Caco-2 (cell line): ENCODE results near the gene KLHL8. TPM values are rescaled to one million over a fixed set of nuclear protein-coding genes. Genes with fewer than 3 reads are reported as not detected.
A peak's percentile ranks its signal among the peaks of the same experiment; 100 is the strongest.

Experiments used
- BruUV-seq: library from RNA; stranded (reverse); fragments of 400-500 nt; replicated peaks from 2 replicates; lab custom pipeline; 2021; lab: Mats Ljungman, UMichigan
- CTCF ChIA-PET: fragments of 300-600 bp; sonication (Branson Sonifier 250); formaldehyde crosslinking; loops from one replicate; lab custom pipeline; 2022; ENCODE audit warnings: antibody characterized with exemption; lab: Charles Lee
- POLR2A ChIA-PET: fragments of 300-600 bp; sonication (Branson Sonifier 250); formaldehyde crosslinking; loops from one replicate; lab custom pipeline; 2022; ENCODE audit warnings: antibody characterized with exemption; lab: Charles Lee
- DNase-seq, 2 experiments: peaks; one replicate each; pipeline versions ENCODE4 v3.0.0 to v3.0.0-alpha.2; 2020 to 2022
- H3K27me3 ChIP-seq: replicated peaks from 2 replicates; pipeline ENCODE4 v1.6.0; 2011; ENCODE audit warnings: low read length; ENCODE audit not compliant: control insufficient read depth, insufficient read depth
- H3K36me3 ChIP-seq: 2 replicates; pipeline ENCODE4 v1.5.1; 2011; ENCODE audit warnings: low read length; ENCODE audit not compliant: control insufficient read depth, insufficient read depth
- H3K4me1 ChIP-seq: fragments of 250-450 bp; sonication (Bioruptor Pico); 2 replicates; pipeline ENCODE4 v1.5.1; 2020; ENCODE audit warnings: mild to moderate bottlenecking
- H3K4me3 ChIP-seq: 2 replicates; pipeline ENCODE4 v1.5.1; 2011; ENCODE audit warnings: low read depth, mild to moderate bottlenecking, control low read depth, low read length
- H3K9me3 ChIP-seq: fragments of 250-450 bp; sonication (Bioruptor Pico); 2 replicates; pipeline ENCODE4 v1.5.1; 2020; ENCODE audit warnings: mild to moderate bottlenecking, moderate library complexity
- H3K27ac Mint-ChIP-seq: one replicate; pipeline ENCODE4 v1.8.0; 2022; ENCODE audit warnings: mixed read lengths; ENCODE audit not compliant: unreplicated experiment
- H3K27me3 Mint-ChIP-seq: one replicate; pipeline ENCODE4 v1.8.0; 2022; ENCODE audit warnings: mixed read lengths; ENCODE audit not compliant: insufficient read depth, unreplicated experiment
- H3K36me3 Mint-ChIP-seq: one replicate; pipeline ENCODE4 v1.8.0; 2022; ENCODE audit warnings: mild to moderate bottlenecking, mixed read lengths; ENCODE audit not compliant: insufficient read depth, unreplicated experiment
- H3K4me1 Mint-ChIP-seq: one replicate; pipeline ENCODE4 v1.8.0; 2022; ENCODE audit warnings: low read depth, mixed read lengths; ENCODE audit not compliant: unreplicated experiment
- H3K4me3 Mint-ChIP-seq: one replicate; pipeline ENCODE4 v1.8.0; 2022; ENCODE audit warnings: mild to moderate bottlenecking, moderate library complexity, mixed read lengths; ENCODE audit not compliant: unreplicated experiment
- H3K9me3 Mint-ChIP-seq: one replicate; pipeline ENCODE4 v1.8.0; 2022; ENCODE audit warnings: mixed read lengths; ENCODE audit not compliant: unreplicated experiment
- CTCF ChIP-seq, 2 experiments: fragments of 200-600 bp in 1 of 2; IDR thresholded peaks; 1 replicate in 1 of 2; 2 replicates in 1 of 2; pipeline versions ENCODE4 v1.5.1 to v1.8.0; 2011 to 2022; ENCODE audit warnings: antibody characterized with exemption in 1 of 2, control low read depth in 1 of 2, inconsistent platforms in 1 of 2, low read depth in 1 of 2, low read length in 1 of 2, mild to moderate bottlenecking in 1 of 2, moderate library complexity in 1 of 2; ENCODE audit not compliant: insufficient read depth in 1 of 2, severe bottlenecking in 1 of 2, unreplicated experiment in 1 of 2
- intact Hi-C: fragments of 100-400 bp; cut with micrococcal nuclease; formaldehyde crosslinking; loops from one replicate; pipeline ENCODE4 v1.10.0; 2022; ENCODE audit not compliant: unreplicated experiment
- total RNA-seq: library from RNA; stranded (reverse); gene quantifications from 2 replicates; pipeline ENCODE4 v1.2.3, GENCODE V29; 2022

Gene KLHL8
- total RNA-seq, 1 experiment from 2014 or later = 27.7 TPM

GRCh38 chr4:87122252-87122651 is 98.2 kb downstream of the KLHL8 start:
- Histone ChIP-seq H3K9me3 (no peaks in the 10 kb centered on the region), H3K4me1 (peaks cover 46% of the 10 kb centered on the region), H3K27me3 (no peaks in the 10 kb centered on the region), H3K4me3 (no peak overlapping the region), H3K36me3 (peaks cover 5% of the 10 kb centered on the region; the same call in 1 of the 2 replicates)
- no peak overlapping the region for H3K27ac Mint-ChIP-seq
- no peak for DNase-seq
- H3K9me3 Mint-ChIP-seq = no peaks in the 10 kb centered on the region
- peaks cover 46% of the 10 kb centered on the region for H3K36me3 Mint-ChIP-seq
- CTCF ChIA-PET = no interaction called here
- H3K4me1 Mint-ChIP-seq = peaks cover 34% of the 10 kb centered on the region
- intact Hi-C loops = no loop called here
- H3K27me3 Mint-ChIP-seq = no peaks in the 10 kb centered on the region
- BruUV-seq = no TSS peak
- H3K4me3 Mint-ChIP-seq = no peak overlapping the region
- no peak for TF ChIP-seq CTCF (IDR thresholded peaks at IDR 0.05; ENCODE audit: insufficient read depth in 1 of 2, low read depth in 1 of 2, low read length in 1 of 2, severe bottlenecking in 1 of 2, unreplicated experiment in 1 of 2)
- POLR2A ChIA-PET = no interaction called here

DNA sequence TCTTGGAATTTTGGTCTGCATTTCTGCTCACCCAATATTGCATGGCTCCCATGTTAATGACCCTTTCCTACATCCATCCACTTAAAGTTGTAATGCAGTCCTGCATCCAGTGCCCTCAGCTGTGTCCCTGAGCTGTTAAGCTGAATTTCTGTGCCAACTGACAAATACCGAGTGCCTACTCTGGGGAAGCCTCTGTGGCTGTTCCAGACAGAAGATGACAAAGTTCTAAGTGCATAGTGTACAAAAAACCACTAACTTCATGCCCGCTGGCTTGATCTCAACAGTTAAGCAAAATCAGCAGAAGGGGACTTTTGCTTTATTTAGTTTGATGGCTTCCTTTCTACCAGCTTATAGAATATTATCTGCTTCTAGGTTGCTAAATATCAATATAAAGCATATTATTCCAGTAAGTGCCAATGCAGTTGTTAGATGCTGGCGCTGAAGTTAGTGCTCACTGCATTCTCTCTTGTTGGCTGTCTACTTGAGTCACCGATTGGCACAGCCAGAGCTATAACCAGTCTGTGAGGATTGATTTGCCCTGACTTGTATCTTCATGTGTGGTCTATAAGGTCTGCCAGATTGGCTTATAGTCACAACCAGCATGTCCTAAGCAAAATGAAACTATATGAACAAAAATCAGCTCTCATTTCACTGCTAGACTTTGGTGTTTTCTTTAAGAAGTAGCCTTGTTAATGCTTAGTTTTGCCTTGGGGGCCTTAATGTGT is 98.9 kb downstream of the KLHL8 start:
- Histone ChIP-seq H3K9me3 (no peaks in the 10 kb centered on the region), H3K4me3 (no peak overlapping the region), H3K4me1 (peaks cover 53% of the 10 kb centered on the region), H3K27me3 (no peaks in the 10 kb centered on the region), H3K36me3 (peaks cover 5% of the 10 kb centered on the region; the same call in 1 of the 2 replicates)
- H3K27me3 Mint-ChIP-seq = no peaks in the 10 kb centered on the region
- no peak overlapping the region for H3K4me3 Mint-ChIP-seq
- intact Hi-C loops = loop anchor here (1.0 kb wide), 1 partner anchor 16 kb away; no protein-coding TSS in a partner anchor
- BruUV-seq = no TSS peak
- peaks cover 33% of the 10 kb centered on the region for H3K4me1 Mint-ChIP-seq
- no peaks in the 10 kb centered on the region for H3K9me3 Mint-ChIP-seq
- POLR2A ChIA-PET = interaction anchor here (1.0 kb wide), 1 partner anchor 16 kb away, joined by 3 read pairs; no protein-coding TSS in a partner anchor
- CTCF ChIA-PET = no interaction called here
- TF ChIP-seq CTCF (IDR thresholded peaks at IDR 0.05; ENCODE audit: insufficient read depth in 1 of 2, low read depth in 1 of 2, low read length in 1 of 2, severe bottlenecking in 1 of 2, unreplicated experiment in 1 of 2) = no peak
- no peak for DNase-seq
- H3K36me3 Mint-ChIP-seq = peaks cover 44% of the 10 kb centered on the region
- H3K27ac Mint-ChIP-seq = no peak overlapping the region

DNA sequence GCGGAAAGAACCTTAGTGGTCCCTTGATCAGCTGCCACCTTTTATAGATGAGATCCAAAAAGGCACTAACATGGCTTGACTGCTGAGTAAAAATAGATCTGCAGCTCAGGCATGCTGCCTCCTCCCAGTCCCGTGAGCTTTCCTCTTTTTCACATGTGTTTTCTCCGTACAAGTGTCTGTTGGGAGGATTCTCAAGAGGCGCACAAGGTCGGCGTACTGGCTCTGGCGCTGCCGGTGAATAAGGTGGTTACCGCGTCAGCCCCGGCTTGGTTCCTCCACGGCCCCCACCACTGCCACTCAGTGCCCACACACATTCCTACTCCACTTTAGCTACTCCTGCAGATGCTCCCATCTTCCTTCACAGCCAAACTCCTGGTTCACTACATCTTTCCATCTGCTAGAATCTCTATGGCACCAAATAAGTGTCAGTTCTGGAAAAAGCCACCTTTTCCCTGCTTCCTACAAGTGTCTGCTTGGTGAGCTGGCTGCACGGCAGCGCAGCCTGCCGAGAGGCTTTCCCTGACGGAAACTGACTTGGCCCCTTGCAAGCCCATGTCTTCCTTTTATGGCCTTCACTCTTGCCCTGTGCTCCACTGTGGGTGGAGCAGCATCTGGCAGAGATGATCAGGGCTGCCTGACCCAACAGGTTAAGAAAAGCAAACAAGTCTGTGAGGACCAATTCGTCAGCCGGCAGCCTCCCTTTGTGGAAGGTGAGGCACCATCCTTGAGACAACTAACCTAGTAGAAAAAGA is 99.8 kb downstream of the KLHL8 start:
- Histone ChIP-seq H3K36me3 (peaks cover 2% of the 10 kb centered on the region; the same call in 1 of the 2 replicates), H3K27me3 (no peaks in the 10 kb centered on the region), H3K9me3 (no peaks in the 10 kb centered on the region), H3K4me3 (no peak overlapping the region), H3K4me1 (peaks cover 53% of the 10 kb centered on the region)
- TF ChIP-seq CTCF (IDR thresholded peaks at IDR 0.05; ENCODE audit: insufficient read depth in 1 of 2, low read depth in 1 of 2, low read length in 1 of 2, severe bottlenecking in 1 of 2, unreplicated experiment in 1 of 2) = no peak
- BruUV-seq = no TSS peak
- Mint-ChIP-seq H3K36me3 (peaks cover 40% of the 10 kb centered on the region), H3K4me3 (peak overlapping the region; percentile 44), H3K27me3 (no peaks in the 10 kb centered on the region), H3K27ac (peak overlapping the region; percentile 71), H3K9me3 (no peaks in the 10 kb centered on the region), H3K4me1 (peaks cover 27% of the 10 kb centered on the region)
- ChIA-PET CTCF (interaction anchor here (0.8 to 1.0 kb wide), 2 partner anchors 100 to 198 kb away, joined by 3 read pairs; no protein-coding TSS in a partner anchor), POLR2A (interaction anchor here (1.0 to 1.1 kb wide), 2 partner anchors 15 to 186 kb away, joined by 3 read pairs; partner anchors contain the start of gene AFF1)
- DNase-seq = peak; percentile 51 to 63
- intact Hi-C loops = loop anchor here (1.0 kb wide), 1 partner anchor 15 kb away; no protein-coding TSS in a partner anchor
